Measurements from ENCODE around the gene TOMM34. TPM values are rescaled to one million over a fixed set of nuclear protein-coding genes. Genes with fewer than 3 reads are reported as not detected.

The TOMM34 gene
- total RNA-seq, 1 experiment from 2014 or later: 37.5 TPM

GRCh38 chr20:44966030-44966961 is 6.1 kb upstream of the TOMM34 start, which contains the start of gene STK4:
TSS of gene STK4 (plus strand) at chr20:44966512. CDS start at chr20:44966569, 57 bp downstream.
- H3K4me2 ChIP-seq (ENCODE audit: insufficient read depth, insufficient read length, low read length): peak within 1 kb of the TSS; percentile 82

More at GRCh38 chr20:44966030-44966961, 6.1 kb upstream of the TOMM34 start, which contains the start of gene STK4:
- Histone ChIP-seq H3K27me3 (ENCODE audit: insufficient read depth, low read length) (no peaks in the 10 kb centered on the region; the same call in 1 of the 2 replicates), H3K27ac (ENCODE audit: insufficient read length, low read depth, low read length) (peak within 1 kb of the TSS; percentile 11), H3K4ac (ENCODE audit: low read depth, low read length) (no peak within 1 kb of the TSS), H4K20me1 (ENCODE audit: control insufficient read depth, insufficient read depth, insufficient read length) (no peaks in the 10 kb centered on the region), H4K8ac (replicated peaks; ENCODE audit: insufficient read length, low read depth, low read length) (no peak within 1 kb of the TSS), H3K56ac (ENCODE audit: insufficient read length, low read depth, low read length) (no peak within 1 kb of the TSS), H3K23ac (ENCODE audit: insufficient read length, low read depth, low read length) (no peak within 1 kb of the TSS), H3K79me2 (ENCODE audit: insufficient read depth, low read length) (peaks cover 14% of the 10 kb centered on the region; the same call in 1 of the 2 replicates), H4K91ac (ENCODE audit: insufficient read length, low read depth, low read length) (no peak within 1 kb of the TSS), H2AFZ (ENCODE audit: low read length) (no peak within 1 kb of the TSS), H2BK120ac (ENCODE audit: low read depth, low read length, poor library complexity, severe bottlenecking) (no peak within 1 kb of the TSS), H3K9ac (ENCODE audit: extremely low read depth, insufficient read length, low read length) (peak within 1 kb of the TSS; percentile 60), H3K23me2 (ENCODE audit: insufficient read length, low read depth, low read length, poor library complexity, severe bottlenecking) (peaks cover 5% of the 10 kb centered on the region), H3K79me1 (ENCODE audit: insufficient read depth, low read depth, low read length, poor library complexity, severe bottlenecking) (no peaks in the 10 kb centered on the region), H3K9me3 (ENCODE audit: control insufficient read depth, low read depth, low read length) (no peaks in the 10 kb centered on the region), H4K5ac (ENCODE audit: insufficient read length, low read depth, low read length) (no peak within 1 kb of the TSS), H2BK12ac (ENCODE audit: insufficient read length, low read depth, low read length) (no peak within 1 kb of the TSS), H3K14ac (ENCODE audit: insufficient read depth, low read length) (peak within 1 kb of the TSS; percentile 33), H2BK20ac (ENCODE audit: low read depth, low read length, poor library complexity, severe bottlenecking) (no peak within 1 kb of the TSS), H3T11ph (ENCODE audit: low read length) (no peak within 1 kb of the TSS), H3K18ac (ENCODE audit: insufficient read length, low read depth, low read length) (no peak within 1 kb of the TSS), H2BK5ac (ENCODE audit: insufficient read length, low read length) (no peak within 1 kb of the TSS), H2BK15ac (ENCODE audit: low read depth, low read length) (no peak within 1 kb of the TSS), H2AK5ac (ENCODE audit: insufficient read length, low read length) (no peak within 1 kb of the TSS), H3K4me1 (ENCODE audit: insufficient read depth, low read length) (no peaks in the 10 kb centered on the region)
- Mint-ChIP-seq H3K27ac (peak within 1 kb of the TSS; percentile 71 to 98 (median 96)), H3K4me3 (peak within 1 kb of the TSS; percentile 100), H3K27me3 (ENCODE audit: low read depth) (peaks cover 34% of the 10 kb centered on the region), H3K36me3 (ENCODE audit: insufficient read depth in 1 of 3, low read depth in 3 of 3) (peaks cover 0 to 2% (median 0%) of the 10 kb centered on the region in 3 experiments; a peak in 1 of 7 replicates), H3K9me3 (no peaks in the 10 kb centered on the region; a peak in 2 of 5 replicates), H3K4me1 (peaks cover 44 to 46% of the 10 kb centered on the region in 2 experiments)
- TF ChIP-seq, protein P1, sequence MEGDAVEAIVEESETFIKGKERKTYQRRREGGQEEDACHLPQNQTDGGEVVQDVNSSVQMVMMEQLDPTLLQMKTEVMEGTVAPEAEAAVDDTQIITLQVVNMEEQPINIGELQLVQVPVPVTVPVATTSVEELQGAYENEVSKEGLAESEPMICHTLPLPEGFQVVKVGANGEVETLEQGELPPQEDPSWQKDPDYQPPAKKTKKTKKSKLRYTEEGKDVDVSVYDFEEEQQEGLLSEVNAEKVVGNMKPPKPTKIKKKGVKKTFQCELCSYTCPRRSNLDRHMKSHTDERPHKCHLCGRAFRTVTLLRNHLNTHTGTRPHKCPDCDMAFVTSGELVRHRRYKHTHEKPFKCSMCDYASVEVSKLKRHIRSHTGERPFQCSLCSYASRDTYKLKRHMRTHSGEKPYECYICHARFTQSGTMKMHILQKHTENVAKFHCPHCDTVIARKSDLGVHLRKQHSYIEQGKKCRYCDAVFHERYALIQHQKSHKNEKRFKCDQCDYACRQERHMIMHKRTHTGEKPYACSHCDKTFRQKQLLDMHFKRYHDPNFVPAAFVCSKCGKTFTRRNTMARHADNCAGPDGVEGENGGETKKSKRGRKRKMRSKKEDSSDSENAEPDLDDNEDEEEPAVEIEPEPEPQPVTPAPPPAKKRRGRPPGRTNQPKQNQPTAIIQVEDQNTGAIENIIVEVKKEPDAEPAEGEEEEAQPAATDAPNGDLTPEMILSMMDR (conservative IDR thresholded peaks at IDR 0.05): peak; percentile 62
- peak; percentile 96 for DNase-seq
- WGBS (ENCODE audit: extremely low coverage, insufficient read length, low lambda C conversion rate): no CpG with 5 or more reads among the region's 68 CpGs
